Measurements from ENCODE around the gene TNFRSF4.

- TF ChIP-seq POLR2AphosphoS5 (IDR thresholded peaks at IDR 0.05; ENCODE audit: low read depth, low read length) = no peak
- TF ChIP-seq NFE2L1 (CRISPR knock-in tag; IDR thresholded peaks at IDR 0.05; ENCODE audit: borderline replicate concordance) = no peak
- no peak for TF ChIP-seq POLR2A (IDR thresholded peaks at IDR 0.05; ENCODE audit: insufficient read depth in 1 of 2, low read depth in 2 of 2, low read length in 2 of 2)
- TF ChIP-seq MAZ (IDR thresholded peaks at IDR 0.05; ENCODE audit: borderline replicate concordance, low read depth, low read length) = no peak
- TF ChIP-seq MAZ (CRISPR knock-in tag; IDR thresholded peaks at IDR 0.05; ENCODE audit: low read depth) = no peak
- no peak for TF ChIP-seq ZNF431 (CRISPR knock-in tag; IDR thresholded peaks at IDR 0.05; ENCODE audit: borderline replicate concordance, low read depth)
These were observed 30.3 kb upstream of the TNFRSF4 start for GRCh38 chr1:1244192-1244811.
